C4-2B (cell line): Measurements from ENCODE around the gene POU6F2.

ENCODE experiments used
- H3K27ac ChIP-seq: fragments of 450-650 bp; 2 replicates; pipeline ENCODE4 v1.5.1; 2017
- ZFX ChIP-seq: fragments of 450-650 bp; IDR thresholded peaks from 2 replicates; pipeline ENCODE4 v1.6.1; 2017
- TF ChIP-seq, protein P1 (sequence below): fragments of 450-650 bp; conservative IDR thresholded peaks from 2 replicates; pipeline ENCODE4 v1.5.1; 2017; ENCODE audit warnings: mild to moderate bottlenecking

Gene POU6F2

DNA sequence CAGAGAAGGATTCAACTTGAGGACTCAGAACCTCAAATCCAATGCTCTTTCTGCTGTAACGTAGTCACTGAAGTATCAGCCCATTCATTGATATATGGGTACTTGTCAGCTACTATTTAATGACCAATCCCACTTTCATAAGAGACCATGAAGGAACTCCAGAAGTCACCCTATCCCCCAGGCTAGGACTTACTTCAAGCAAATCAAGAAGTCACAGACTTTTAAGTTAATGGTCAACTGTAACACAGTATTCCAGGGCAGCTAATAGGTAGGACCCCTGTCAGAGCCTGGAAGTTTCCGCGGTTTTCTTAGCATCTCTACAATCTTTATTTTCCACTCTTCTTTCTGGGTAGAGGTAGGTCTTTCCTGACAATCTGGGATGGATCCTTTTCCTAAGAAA lies 269.9 kb downstream of the POU6F2 start:
- no peak overlapping the region for H3K27ac ChIP-seq
- TF ChIP-seq ZFX = no peak
- TF ChIP-seq, protein P1, sequence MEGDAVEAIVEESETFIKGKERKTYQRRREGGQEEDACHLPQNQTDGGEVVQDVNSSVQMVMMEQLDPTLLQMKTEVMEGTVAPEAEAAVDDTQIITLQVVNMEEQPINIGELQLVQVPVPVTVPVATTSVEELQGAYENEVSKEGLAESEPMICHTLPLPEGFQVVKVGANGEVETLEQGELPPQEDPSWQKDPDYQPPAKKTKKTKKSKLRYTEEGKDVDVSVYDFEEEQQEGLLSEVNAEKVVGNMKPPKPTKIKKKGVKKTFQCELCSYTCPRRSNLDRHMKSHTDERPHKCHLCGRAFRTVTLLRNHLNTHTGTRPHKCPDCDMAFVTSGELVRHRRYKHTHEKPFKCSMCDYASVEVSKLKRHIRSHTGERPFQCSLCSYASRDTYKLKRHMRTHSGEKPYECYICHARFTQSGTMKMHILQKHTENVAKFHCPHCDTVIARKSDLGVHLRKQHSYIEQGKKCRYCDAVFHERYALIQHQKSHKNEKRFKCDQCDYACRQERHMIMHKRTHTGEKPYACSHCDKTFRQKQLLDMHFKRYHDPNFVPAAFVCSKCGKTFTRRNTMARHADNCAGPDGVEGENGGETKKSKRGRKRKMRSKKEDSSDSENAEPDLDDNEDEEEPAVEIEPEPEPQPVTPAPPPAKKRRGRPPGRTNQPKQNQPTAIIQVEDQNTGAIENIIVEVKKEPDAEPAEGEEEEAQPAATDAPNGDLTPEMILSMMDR = no peak

DNA sequence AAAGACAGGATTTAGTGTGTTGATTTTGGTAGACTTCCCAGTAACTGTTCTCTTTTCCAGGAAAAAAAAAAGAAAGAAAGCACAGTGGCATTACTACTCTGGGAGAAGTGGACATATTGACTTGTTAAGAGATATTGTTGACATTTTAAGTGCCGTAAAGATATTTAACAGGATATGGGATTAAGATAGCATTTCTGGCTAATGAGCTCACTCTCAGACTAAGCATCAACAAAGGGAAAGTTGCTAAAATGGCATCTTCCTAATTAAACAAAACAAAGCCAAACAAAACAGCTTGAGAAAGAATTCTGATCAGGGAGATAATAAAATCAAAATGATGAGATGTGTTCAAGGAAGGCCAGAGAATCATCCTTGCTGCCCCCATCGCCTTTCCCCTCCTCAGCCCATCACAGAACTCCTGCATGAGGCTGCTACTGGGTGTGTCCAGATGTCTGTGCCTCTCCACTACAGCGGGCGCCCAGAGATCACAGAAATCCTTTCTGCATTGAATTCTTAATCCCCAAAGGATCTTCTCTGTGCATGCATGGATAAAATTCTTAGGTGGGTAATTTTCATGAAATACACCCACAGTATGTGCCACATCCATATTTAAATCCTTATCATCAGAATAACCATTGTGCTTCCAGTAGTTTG lies 270.5 kb downstream of the POU6F2 start:
- H3K27ac ChIP-seq = no peak overlapping the region

DNA sequence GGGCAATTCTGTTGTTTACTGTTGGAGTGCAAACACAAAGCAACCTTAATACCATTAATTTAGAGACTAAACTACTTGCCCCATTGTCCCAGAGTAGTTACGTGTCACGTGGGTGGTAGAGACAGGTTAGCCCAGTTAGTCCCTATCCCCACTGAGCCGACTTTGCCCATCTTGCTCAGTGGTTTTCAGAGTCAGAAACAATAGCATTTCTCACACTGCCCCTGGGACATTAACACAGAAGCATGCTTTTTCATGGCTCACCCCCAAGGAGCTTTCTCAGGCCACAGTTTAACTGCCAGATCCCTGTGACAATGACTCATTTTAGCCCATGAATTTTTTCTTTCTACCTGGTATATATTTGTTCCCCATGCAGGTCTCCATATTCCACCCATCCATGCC lies 271.0 kb downstream of the POU6F2 start:
- TF ChIP-seq, protein P1 = no peak
- TF ChIP-seq ZFX = no peak
- H3K27ac ChIP-seq = no peak overlapping the region

More for the DNA sequence above, 270.5 kb downstream of the POU6F2 start:
- no peak for TF ChIP-seq ZFX
- TF ChIP-seq, protein P1 = no peak

DNA sequence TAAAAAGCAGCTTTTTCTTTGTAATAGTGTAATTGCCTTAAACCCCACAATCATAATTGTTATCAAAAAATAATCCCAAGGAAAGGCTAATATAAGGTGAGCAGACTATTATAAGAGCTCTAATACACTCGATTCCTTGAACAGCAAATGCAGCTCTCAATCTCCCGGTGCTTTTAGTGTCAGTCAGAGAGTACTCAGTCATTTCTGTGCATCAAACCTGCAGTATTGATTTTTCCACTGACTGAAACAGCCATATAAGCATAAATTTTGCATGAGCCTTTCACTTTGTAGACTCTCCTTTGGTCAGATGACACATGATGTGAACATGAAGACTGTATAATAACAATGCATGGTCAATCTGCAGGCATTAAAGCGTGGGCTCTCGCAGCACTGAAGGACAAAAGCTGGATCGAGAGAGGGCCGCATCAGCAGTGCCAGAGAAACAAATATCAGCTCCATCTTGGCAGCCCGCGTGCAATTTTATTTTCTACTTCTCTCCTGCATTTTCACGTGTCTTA lies 272.0 kb downstream of the POU6F2 start:
- TF ChIP-seq, protein P1 = no peak
- no peak for TF ChIP-seq ZFX
- no peak overlapping the region for H3K27ac ChIP-seq

DNA sequence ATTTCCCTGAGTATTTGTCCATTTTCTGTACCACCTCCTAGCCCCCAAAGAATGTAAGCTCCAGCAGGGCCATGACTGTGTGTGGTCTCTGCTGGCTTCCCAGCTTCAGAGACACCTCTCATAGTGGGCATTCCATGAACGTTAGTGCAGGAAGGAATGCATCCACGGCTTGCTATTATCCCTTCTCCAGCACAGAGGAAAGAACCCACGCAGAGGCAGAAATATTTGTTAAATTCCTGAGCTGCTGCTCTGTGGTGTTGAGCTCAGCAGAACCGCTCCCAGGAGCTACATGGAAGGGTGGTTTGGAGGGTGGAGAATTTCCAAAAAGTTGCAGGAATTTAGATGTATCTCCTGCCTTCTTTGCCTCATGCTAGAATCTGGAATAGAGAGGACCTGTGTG lies 275.2 kb downstream of the POU6F2 start:
- TF ChIP-seq ZFX = no peak
- TF ChIP-seq, protein P1 = no peak
- H3K27ac ChIP-seq = no peak overlapping the region

GRCh38 chr7:39259391-39260003 lies 281.8 kb downstream of the POU6F2 start:
- no peak for TF ChIP-seq ZFX
- TF ChIP-seq, protein P1 = no peak

DNA sequence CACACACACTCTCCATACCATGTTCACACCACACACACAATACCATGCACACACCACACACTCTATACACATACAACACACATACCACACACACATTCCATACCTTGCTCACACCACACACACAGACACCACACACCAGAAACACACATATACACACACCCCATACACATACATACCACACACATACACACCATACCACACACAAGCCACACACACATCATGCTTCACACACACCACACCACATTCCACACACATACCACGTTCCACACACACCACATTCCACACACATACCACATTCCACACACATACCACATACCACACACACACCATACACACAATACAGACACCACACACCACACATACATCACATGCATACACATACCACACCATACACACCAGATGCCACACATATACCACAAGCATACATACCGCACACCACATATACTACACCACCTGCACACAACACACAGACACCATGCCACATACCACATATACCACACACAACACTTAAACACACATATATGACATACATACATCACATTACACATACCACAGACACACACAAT lies 282.7 kb downstream of the POU6F2 start:
- H3K27ac ChIP-seq = no peak overlapping the region
- no peak for TF ChIP-seq ZFX
- TF ChIP-seq, protein P1 = no peak

More at GRCh38 chr7:39259391-39260003, 281.8 kb downstream of the POU6F2 start:
- H3K27ac ChIP-seq = no peak overlapping the region
